ENCODE data around the gene ITIH4.

DNA sequence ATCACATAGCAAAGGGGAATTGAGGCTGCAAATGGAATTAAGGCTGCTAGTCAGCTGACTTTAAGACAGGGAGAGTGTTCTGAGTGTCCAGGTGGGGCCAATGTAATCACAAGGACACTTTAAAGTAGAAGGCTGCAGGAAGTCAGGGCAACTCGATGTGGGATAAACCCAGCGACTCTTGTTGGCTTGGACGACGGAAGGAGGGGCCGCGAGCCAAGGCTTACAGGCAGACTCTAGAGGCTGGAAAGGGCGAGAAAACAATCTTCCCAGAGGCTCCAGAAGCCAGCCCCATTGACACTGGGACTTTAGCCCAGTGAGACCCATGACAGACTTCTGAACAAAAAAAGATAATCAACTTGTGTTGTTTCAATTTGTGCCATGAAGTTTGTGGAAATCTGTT, 17.3 kb upstream of the ITIH4 start:
- TF ChIP-seq, protein P1, sequence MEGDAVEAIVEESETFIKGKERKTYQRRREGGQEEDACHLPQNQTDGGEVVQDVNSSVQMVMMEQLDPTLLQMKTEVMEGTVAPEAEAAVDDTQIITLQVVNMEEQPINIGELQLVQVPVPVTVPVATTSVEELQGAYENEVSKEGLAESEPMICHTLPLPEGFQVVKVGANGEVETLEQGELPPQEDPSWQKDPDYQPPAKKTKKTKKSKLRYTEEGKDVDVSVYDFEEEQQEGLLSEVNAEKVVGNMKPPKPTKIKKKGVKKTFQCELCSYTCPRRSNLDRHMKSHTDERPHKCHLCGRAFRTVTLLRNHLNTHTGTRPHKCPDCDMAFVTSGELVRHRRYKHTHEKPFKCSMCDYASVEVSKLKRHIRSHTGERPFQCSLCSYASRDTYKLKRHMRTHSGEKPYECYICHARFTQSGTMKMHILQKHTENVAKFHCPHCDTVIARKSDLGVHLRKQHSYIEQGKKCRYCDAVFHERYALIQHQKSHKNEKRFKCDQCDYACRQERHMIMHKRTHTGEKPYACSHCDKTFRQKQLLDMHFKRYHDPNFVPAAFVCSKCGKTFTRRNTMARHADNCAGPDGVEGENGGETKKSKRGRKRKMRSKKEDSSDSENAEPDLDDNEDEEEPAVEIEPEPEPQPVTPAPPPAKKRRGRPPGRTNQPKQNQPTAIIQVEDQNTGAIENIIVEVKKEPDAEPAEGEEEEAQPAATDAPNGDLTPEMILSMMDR (conservative IDR thresholded peaks at IDR 0.05; ENCODE audit: low read depth, low read length): no peak
- TF ChIP-seq EZH2 (IDR thresholded peaks at IDR 0.05; ENCODE audit: borderline replicate concordance, low read depth, low read length, poor library complexity, severe bottlenecking): no peak
